NCI-H2081 (cell line): ENCODE data around the gene TMEM222.

ENCODE experiments used
- DNase-seq, 2 experiments: peaks; one replicate each; lab custom pipeline; 2025; lab: John Stamatoyannopoulos, UW

Gene TMEM222

GRCh38 chr1:27342391-27342777 lies 20.4 kb downstream of the TMEM222 start:
- no peak for DNase-seq

GRCh38 chr1:27342778-27343638 lies 21.0 kb downstream of the TMEM222 start:
- peak in 1 of 2 experiments; percentile 55 for DNase-seq

GRCh38 chr1:27343639-27344025 lies 21.7 kb downstream of the TMEM222 start:
- no peak for DNase-seq

- no peak for DNase-seq
These were observed 23.3 kb downstream of the TMEM222 start for GRCh38 chr1:27345272-27345671.

GRCh38 chr1:27346357-27346756 lies 24.4 kb downstream of the TMEM222 start:
- DNase-seq: no peak

GRCh38 chr1:27346991-27347624 lies 25.1 kb downstream of the TMEM222 start:
- no peak for DNase-seq

- peak; percentile 51 to 67 for DNase-seq
These were observed 27.2 kb downstream of the TMEM222 start for GRCh38 chr1:27348861-27349783.

- DNase-seq: peak; percentile 55 to 74
These were observed 28.1 kb downstream of the TMEM222 start for GRCh38 chr1:27349784-27350662.

GRCh38 chr1:27350663-27351540 lies 28.9 kb downstream of the TMEM222 start:
- DNase-seq: no peak

- no peak for DNase-seq
These were observed 29.7 kb downstream of the TMEM222 start for GRCh38 chr1:27351541-27352107.

- DNase-seq: no peak
These were observed 31.2 kb downstream of the TMEM222 start for GRCh38 chr1:27353166-27353565.

GRCh38 chr1:27353629-27354028 lies 31.7 kb downstream of the TMEM222 start:
- DNase-seq: no peak

GRCh38 chr1:27355683-27356082 lies 33.7 kb downstream of the TMEM222 start:
- DNase-seq: no peak

GRCh38 chr1:27356277-27356618 lies 34.3 kb downstream of the TMEM222 start:
- no peak for DNase-seq

GRCh38 chr1:27356619-27357280 lies 34.8 kb downstream of the TMEM222 start:
- no peak for DNase-seq

- DNase-seq: no peak
These were observed 35.5 kb downstream of the TMEM222 start for GRCh38 chr1:27357281-27358037.

GRCh38 chr1:27358038-27358927 lies 36.3 kb downstream of the TMEM222 start:
- DNase-seq: no peak

- DNase-seq: no peak
These were observed 37.0 kb downstream of the TMEM222 start for GRCh38 chr1:27358928-27359313.
